Panc1 (cell line): ENCODE results near the gene RSRC2. TPM values are rescaled to one million over a fixed set of nuclear protein-coding genes. Genes with fewer than 3 reads are reported as not detected.
"Not testable (repeated sequence)": the region's sequence is repeated elsewhere in the genome, so short reads cannot be mapped to it uniquely, and the experiment has no call there.

Experiments used
- ATAC-seq: fragments of 200-7000 bp; cut with Tn5 transposase; 2 replicates; pipeline ENCODE4 v1.9.1; 2020; ENCODE audit warnings: mild to moderate bottlenecking, moderate library complexity
- BruUV-seq: library from RNA; stranded (reverse); fragments of 400-500 nt; replicated peaks from 2 replicates; lab custom pipeline; 2021; lab: Mats Ljungman, UMichigan
- CTCF ChIA-PET: fragments of 300-600 bp; sonication (Branson Sonifier 250); formaldehyde crosslinking; loops from one replicate; lab custom pipeline; 2022; ENCODE audit warnings: antibody characterized with exemption; lab: Charles Lee
- POLR2A ChIA-PET: fragments of 300-600 bp; sonication (Branson Sonifier 250); formaldehyde crosslinking; loops from one replicate; lab custom pipeline; 2022; ENCODE audit warnings: antibody characterized with exemption; lab: Charles Lee
- DNase-seq: peaks from one replicate; pipeline ENCODE4 v3.0.0-alpha.2; 2010; ENCODE audit warnings: low read depth, low spot score
- H3K27ac ChIP-seq: 2 replicates; pipeline ENCODE4 v1.5.1; 2011; ENCODE audit warnings: mild to moderate bottlenecking, low read length, inconsistent platforms
- H3K27me3 ChIP-seq: fragments of 200-500 bp; sonication (Bioruptor generic); 2 replicates; pipeline ENCODE4 v1.6.0; 2014; ENCODE audit warnings: low read length, inconsistent platforms; ENCODE audit not compliant: control insufficient read depth, insufficient read depth
- H3K36me3 ChIP-seq: fragments of 200-500 bp; sonication (Bioruptor generic); 2 replicates; pipeline ENCODE4 v1.5.1; 2014; ENCODE audit warnings: inconsistent platforms, mild to moderate bottlenecking, low read length, moderate library complexity; ENCODE audit not compliant: control insufficient read depth, insufficient read depth
- H3K4me1 ChIP-seq: 2 replicates; pipeline ENCODE4 v1.5.1; 2011; ENCODE audit warnings: inconsistent platforms, mild to moderate bottlenecking, low read length, moderate library complexity; ENCODE audit not compliant: control insufficient read depth, insufficient read depth
- H3K4me3 ChIP-seq, 2 experiments: 2 replicates each; pipeline ENCODE4 v1.5.1; 2011 to 2012; ENCODE audit warnings: low read depth in 2 of 2, low read length in 2 of 2, mild to moderate bottlenecking in 2 of 2, inconsistent platforms in 1 of 2, moderate library complexity in 1 of 2
- H3K9me3 ChIP-seq: fragments of 200-500 bp; sonication (Bioruptor generic); 2 replicates; pipeline ENCODE4 v1.5.1; 2014; ENCODE audit warnings: low read depth, mild to moderate bottlenecking, inconsistent platforms, low read length, moderate library complexity; ENCODE audit not compliant: control insufficient read depth, insufficient read depth
- POLR2AphosphoS5 ChIP-seq: IDR thresholded peaks from 2 replicates; pipeline ENCODE4 v1.6.1; 2012; ENCODE audit warnings: mild to moderate bottlenecking, low read depth, low read length, moderate library complexity
- SIN3A ChIP-seq: IDR thresholded peaks from 2 replicates; pipeline ENCODE4 v1.6.1; 2012; ENCODE audit warnings: low read depth, mild to moderate bottlenecking, low read length, moderate library complexity, borderline replicate concordance; ENCODE audit not compliant: insufficient read depth
- TCF7L2 ChIP-seq: IDR thresholded peaks from 2 replicates; pipeline ENCODE4 v1.6.1; 2011; ENCODE audit warnings: mild to moderate bottlenecking, low read depth, low read length, inconsistent platforms
- in situ Hi-C: cut with HindIII; loops from 2 replicates; pipeline ENCODE4 v1.10.0; 2016; ENCODE audit warnings: low sequenced_read_pairs, low pct_unique_long_range_greater_than_20kb
- intact Hi-C: fragments of 100-400 bp; cut with micrococcal nuclease; formaldehyde crosslinking; loops from one replicate; pipeline ENCODE4 v1.10.0; 2022; ENCODE audit not compliant: unreplicated experiment
- total RNA-seq: library from RNA; stranded (reverse); gene quantifications from one replicate; pipeline ENCODE4 v1.2.1, GENCODE V29; 2021; ENCODE audit not compliant: unreplicated experiment
- TF ChIP-seq, protein P1 (sequence below): fragments of 450-650 bp; IDR thresholded peaks from 2 replicates; pipeline ENCODE4 v1.5.1; 2017; ENCODE audit warnings: mild to moderate bottlenecking
- TF ChIP-seq, protein P2 (sequence below), 2 experiments: IDR thresholded peaks; 2 replicates each; pipeline ENCODE4 v1.6.1; 2011 to 2012; ENCODE audit warnings: low read depth in 2 of 2, control low read depth in 1 of 2, low read length in 1 of 2, mild to moderate bottlenecking in 1 of 2, moderate library complexity in 1 of 2; ENCODE audit not compliant: insufficient read depth in 1 of 2

The RSRC2 gene
- total RNA-seq, 1 experiment from 2014 or later, result 57.8 TPM

DNA sequence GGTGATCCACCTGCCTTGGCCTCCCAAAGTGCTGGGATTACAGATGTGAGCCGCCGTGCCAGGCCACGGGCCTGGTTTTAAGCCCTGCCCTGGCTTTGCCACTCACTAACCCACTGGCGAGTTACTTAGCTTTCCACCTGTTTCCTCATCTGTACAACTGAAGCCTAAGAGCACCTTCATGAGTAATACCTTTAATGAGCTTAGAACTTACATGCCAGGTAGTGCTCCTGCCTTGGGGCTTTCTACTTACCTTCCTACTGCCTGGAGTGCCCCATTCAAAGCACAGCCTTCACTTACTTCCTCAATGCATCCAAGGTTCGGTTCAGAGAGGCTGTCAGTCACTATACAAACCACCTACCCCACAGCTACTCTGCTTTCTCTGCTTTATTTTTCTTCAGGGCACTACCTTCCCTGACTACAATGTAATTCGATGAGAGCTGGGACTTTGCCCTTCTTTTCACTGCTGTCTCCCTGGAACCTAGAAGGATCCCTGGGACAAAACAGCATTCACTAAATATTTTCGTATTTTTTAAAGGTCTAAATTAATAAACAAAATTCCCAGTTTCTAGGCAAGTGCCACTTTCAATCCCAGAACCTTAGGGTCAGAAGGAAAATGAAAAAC is 39.8 kb downstream of the RSRC2 start:
- Histone ChIP-seq H3K9me3 (no peaks in the 10 kb centered on the region), H3K27ac (no peak overlapping the region), H3K4me3 (no peak overlapping the region), H3K36me3 (peaks cover 50% of the 10 kb centered on the region), H3K4me1 (no peaks in the 10 kb centered on the region), H3K27me3 (no peaks in the 10 kb centered on the region)
- TF ChIP-seq, protein P1, sequence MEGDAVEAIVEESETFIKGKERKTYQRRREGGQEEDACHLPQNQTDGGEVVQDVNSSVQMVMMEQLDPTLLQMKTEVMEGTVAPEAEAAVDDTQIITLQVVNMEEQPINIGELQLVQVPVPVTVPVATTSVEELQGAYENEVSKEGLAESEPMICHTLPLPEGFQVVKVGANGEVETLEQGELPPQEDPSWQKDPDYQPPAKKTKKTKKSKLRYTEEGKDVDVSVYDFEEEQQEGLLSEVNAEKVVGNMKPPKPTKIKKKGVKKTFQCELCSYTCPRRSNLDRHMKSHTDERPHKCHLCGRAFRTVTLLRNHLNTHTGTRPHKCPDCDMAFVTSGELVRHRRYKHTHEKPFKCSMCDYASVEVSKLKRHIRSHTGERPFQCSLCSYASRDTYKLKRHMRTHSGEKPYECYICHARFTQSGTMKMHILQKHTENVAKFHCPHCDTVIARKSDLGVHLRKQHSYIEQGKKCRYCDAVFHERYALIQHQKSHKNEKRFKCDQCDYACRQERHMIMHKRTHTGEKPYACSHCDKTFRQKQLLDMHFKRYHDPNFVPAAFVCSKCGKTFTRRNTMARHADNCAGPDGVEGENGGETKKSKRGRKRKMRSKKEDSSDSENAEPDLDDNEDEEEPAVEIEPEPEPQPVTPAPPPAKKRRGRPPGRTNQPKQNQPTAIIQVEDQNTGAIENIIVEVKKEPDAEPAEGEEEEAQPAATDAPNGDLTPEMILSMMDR, result no peak
- no peak for TF ChIP-seq POLR2AphosphoS5
- TF ChIP-seq SIN3A, result no peak
- TF ChIP-seq TCF7L2, result no peak
- TF ChIP-seq, protein P2, sequence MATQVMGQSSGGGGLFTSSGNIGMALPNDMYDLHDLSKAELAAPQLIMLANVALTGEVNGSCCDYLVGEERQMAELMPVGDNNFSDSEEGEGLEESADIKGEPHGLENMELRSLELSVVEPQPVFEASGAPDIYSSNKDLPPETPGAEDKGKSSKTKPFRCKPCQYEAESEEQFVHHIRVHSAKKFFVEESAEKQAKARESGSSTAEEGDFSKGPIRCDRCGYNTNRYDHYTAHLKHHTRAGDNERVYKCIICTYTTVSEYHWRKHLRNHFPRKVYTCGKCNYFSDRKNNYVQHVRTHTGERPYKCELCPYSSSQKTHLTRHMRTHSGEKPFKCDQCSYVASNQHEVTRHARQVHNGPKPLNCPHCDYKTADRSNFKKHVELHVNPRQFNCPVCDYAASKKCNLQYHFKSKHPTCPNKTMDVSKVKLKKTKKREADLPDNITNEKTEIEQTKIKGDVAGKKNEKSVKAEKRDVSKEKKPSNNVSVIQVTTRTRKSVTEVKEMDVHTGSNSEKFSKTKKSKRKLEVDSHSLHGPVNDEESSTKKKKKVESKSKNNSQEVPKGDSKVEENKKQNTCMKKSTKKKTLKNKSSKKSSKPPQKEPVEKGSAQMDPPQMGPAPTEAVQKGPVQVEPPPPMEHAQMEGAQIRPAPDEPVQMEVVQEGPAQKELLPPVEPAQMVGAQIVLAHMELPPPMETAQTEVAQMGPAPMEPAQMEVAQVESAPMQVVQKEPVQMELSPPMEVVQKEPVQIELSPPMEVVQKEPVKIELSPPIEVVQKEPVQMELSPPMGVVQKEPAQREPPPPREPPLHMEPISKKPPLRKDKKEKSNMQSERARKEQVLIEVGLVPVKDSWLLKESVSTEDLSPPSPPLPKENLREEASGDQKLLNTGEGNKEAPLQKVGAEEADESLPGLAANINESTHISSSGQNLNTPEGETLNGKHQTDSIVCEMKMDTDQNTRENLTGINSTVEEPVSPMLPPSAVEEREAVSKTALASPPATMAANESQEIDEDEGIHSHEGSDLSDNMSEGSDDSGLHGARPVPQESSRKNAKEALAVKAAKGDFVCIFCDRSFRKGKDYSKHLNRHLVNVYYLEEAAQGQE (IDR thresholded peaks at IDR 0.05; ENCODE audit: insufficient read depth in 1 of 2, low read depth in 2 of 2, low read length in 1 of 2), result no peak
- intact Hi-C loops (no loop called here), in situ Hi-C loops (no loop called here)
- POLR2A ChIA-PET, result interaction anchor here (0.5 to 0.6 kb wide), 2 partner anchors 116 to 466 kb away, joined by 4 read pairs; no protein-coding TSS in a partner anchor
- CTCF ChIA-PET, result no interaction called here
- no peak for ATAC-seq
- DNase-seq, result no peak
- TSS peak; percentile 25 for BruUV-seq

DNA sequence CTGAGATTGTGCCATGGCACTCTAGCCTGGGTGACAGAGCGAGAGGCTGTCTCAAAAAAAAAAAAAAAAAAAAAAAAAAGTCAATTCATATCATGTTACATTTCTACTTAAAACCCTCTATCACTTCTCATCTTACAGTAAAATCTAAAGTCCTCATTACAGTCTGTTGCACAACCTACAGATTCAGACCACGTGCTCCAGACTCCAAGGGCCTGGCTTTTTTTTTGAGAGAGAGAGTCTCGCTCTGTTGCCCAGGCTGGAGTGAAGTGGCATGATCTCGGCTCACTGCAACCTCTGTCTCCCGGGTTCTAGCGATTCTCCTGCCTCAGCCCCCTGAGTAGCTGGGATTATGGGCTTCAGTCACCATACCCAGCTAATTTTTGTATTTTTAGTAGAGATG is 40.4 kb downstream of the RSRC2 start:
- in situ Hi-C loops, ATAC-seq, H3K4me1 ChIP-seq, DNase-seq, BruUV-seq, H3K27me3 ChIP-seq, intact Hi-C loops, H3K9me3 ChIP-seq, CTCF ChIA-PET, H3K4me3 ChIP-seq, H3K27ac ChIP-seq: not testable (repeated sequence)
- peaks cover 55% of the 10 kb centered on the region for H3K36me3 ChIP-seq
- POLR2A ChIA-PET, result interaction anchor here (0.6 kb wide), 2 partner anchors 17 to 467 kb away, joined by 3 to 4 read pairs; no protein-coding TSS in a partner anchor

DNA sequence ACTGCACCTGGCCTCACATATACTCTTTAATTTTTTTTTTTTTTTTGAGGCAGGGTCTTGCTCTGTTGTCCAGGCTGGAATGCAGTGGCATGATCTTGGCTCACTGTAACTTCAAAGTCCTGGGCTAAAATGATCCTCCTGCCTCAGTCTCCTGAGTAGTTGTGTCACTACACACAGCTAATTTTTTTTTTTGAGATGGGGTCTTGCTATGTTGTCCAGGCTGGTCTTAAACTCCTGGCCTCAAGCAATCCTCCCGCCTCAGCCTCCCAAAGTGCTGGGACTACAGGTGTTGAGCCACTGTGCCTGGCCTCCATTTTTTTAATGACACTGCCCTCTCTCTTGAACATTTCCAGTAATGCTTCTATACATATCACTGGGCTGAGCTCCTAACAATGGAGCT is 42.4 kb downstream of the RSRC2 start:
- intact Hi-C loops, ATAC-seq, H3K27ac ChIP-seq, DNase-seq, in situ Hi-C loops, H3K4me3 ChIP-seq, H3K4me1 ChIP-seq, H3K27me3 ChIP-seq, CTCF ChIA-PET, H3K9me3 ChIP-seq, BruUV-seq: not testable (repeated sequence)
- peaks cover 55% of the 10 kb centered on the region for H3K36me3 ChIP-seq
- POLR2A ChIA-PET, result interaction anchor here (0.7 kb wide), 1 partner anchor 10 kb away, joined by 4 read pairs; no protein-coding TSS in a partner anchor
